Sigmoid colon (tissue), 4 donors: ENCODE data around the gene EHBP1L1.

Experiments used
- CTCF ChIP-seq, 4 experiments: fragments of 450-650 bp in 3 of 4; fragments of 200-600 bp in 1 of 4; IDR thresholded peaks; one replicate each; pipeline ENCODE4 v1.5.1; 2016 to 2019; ENCODE audit warnings: antibody characterized with exemption in 4 of 4, mild to moderate bottlenecking in 3 of 4, moderate library complexity in 2 of 4
- POLR2AphosphoS5 ChIP-seq, 4 donors: sonication (generic); formaldehyde crosslinking; IDR thresholded peaks; one replicate each; pipeline ENCODE4 v1.6.1; 2017; ENCODE audit warnings: antibody characterized with exemption in 4 of 4

- TF ChIP-seq CTCF (IDR thresholded peaks at IDR 0.05) (no peak), POLR2AphosphoS5 (IDR thresholded peaks at IDR 0.05) (no peak)
These were observed 42.3 kb downstream of the EHBP1L1 start for GRCh38 chr11:65617990-65618751.
